HFF-Myc (cell line): ENCODE data around the gene CCNI.

Source experiments
- DNase-seq: peaks from one replicate; pipeline ENCODE4 v3.0.0-alpha.2; 2011; ENCODE audit warnings: low read depth; ENCODE audit errors: extremely low read depth
- H3K4me3 ChIP-seq: replicated peaks from 2 replicates; pipeline ENCODE4 v1.5.1; 2011; ENCODE audit warnings: low read depth, mild to moderate bottlenecking, control low read depth, low read length
- CTCF ChIP-seq: IDR thresholded peaks from 2 replicates; pipeline ENCODE4 v1.5.1; 2012; ENCODE audit warnings: mild to moderate bottlenecking, low read depth, low read length, control low read depth; ENCODE audit errors: missing control alignments

The CCNI gene

DNA sequence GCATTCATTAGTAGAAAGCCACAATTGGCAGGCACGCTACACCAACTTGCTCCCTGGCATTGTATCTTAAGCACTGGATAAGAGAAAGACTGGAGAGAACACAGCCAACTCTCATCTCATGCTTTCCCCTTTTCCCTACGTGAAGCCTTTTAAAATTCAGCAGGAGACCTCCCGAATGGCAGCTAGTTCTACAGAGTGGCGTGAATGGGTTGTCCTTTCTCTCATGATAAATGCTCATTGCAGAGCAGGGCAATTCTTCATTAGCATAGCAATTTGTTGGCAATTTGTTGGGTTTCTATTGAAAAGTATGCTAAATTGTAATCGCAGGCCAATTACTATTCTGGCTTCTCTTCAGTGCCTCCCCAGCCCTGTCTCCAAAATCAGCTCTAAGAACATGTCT lies 78.3 kb downstream of the CCNI start:
- no peak for TF ChIP-seq CTCF
- DNase-seq = no peak
- H3K4me3 ChIP-seq = no peak overlapping the region
